HCT116 (cell line): ENCODE results near the gene PIK3C3. TPM values are rescaled to one million over a fixed set of nuclear protein-coding genes. Genes with fewer than 3 reads are reported as not detected.

ENCODE experiments used
- ATAC-seq: fragments of 200-7000 bp; cut with Tn5 transposase; 2 replicates; pipeline ENCODE4 v1.9.1; 2020; ENCODE audit warnings: mild to moderate bottlenecking, moderate library complexity
- BruUV-seq: library from RNA; stranded (reverse); fragments of 400-500 nt; replicated peaks from 2 replicates; lab custom pipeline; 2021; lab: Mats Ljungman, UMichigan
- CTCF ChIA-PET: fragments of 300-600 bp; sonication (Branson Sonifier 250); formaldehyde crosslinking; loops from one replicate; lab custom pipeline; 2021; ENCODE audit warnings: antibody characterized with exemption; lab: Charles Lee
- POLR2A ChIA-PET: fragments of 300-600, 350-600 bp; sonication (Branson Sonifier 250); formaldehyde crosslinking; loops from one replicate; lab custom pipeline; 2021; ENCODE audit warnings: antibody characterized with exemption; lab: Charles Lee
- RAD21 ChIA-PET, 2 experiments: fragments of 300-600 bp; sonication (Branson Sonifier 250); formaldehyde crosslinking; loops; one replicate each; lab custom pipeline; 2023; ENCODE audit warnings: low total read pairs in 2 of 2; ENCODE audit not compliant: uncharacterized antibody in 2 of 2, unreplicated experiment in 2 of 2, low non-redundant PET in 1 of 2; lab: Charles Lee
- DNase-seq: peaks from one replicate; pipeline ENCODE4 v3.0.0-alpha.2; 2010; ENCODE audit warnings: low read depth, low spot score
- H2AFZ ChIP-seq: fragments of 200-600 bp; shearing (Covaris generic), sonication (generic); 2 replicates; pipeline ENCODE4 v1.6.1; 2017; ENCODE audit warnings: low read depth, mixed run types, mixed read lengths, antibody characterized with exemption, low read length; ENCODE audit not compliant: poor library complexity, severe bottlenecking
- H3K27ac ChIP-seq: 2 replicates; pipeline ENCODE4 v1.5.1; 2012; ENCODE audit warnings: low read depth, low read length
- H3K27me3 ChIP-seq: fragments of 200-600 bp; sonication (generic); 2 replicates; pipeline ENCODE4 v1.6.1; 2016; ENCODE audit warnings: mixed run types, low read length, mixed read lengths; ENCODE audit not compliant: insufficient read depth
- H3K36me3 ChIP-seq, 2 experiments: fragments of 200-500 bp in 1 of 2; fragments of 200-600 bp in 1 of 2; sonication (Bioruptor generic) in 1 of 2; sonication (generic) in 1 of 2; 2 replicates each; pipeline versions ENCODE4 v1.5.1 to v1.6.1; 2014 to 2016; ENCODE audit warnings: low read length in 2 of 2, inconsistent platforms in 1 of 2, mixed read lengths in 1 of 2, mixed run types in 1 of 2; ENCODE audit not compliant: insufficient read depth in 2 of 2, control insufficient read depth in 1 of 2
- H3K4me1 ChIP-seq, 2 experiments: fragments of 200-600 bp in 1 of 2; sonication (generic) in 1 of 2; 2 replicates each; pipeline versions ENCODE4 v1.5.1 to v1.6.1; 2012 to 2017; ENCODE audit warnings: low read length in 2 of 2, inconsistent platforms in 1 of 2, mild to moderate bottlenecking in 1 of 2, mixed read lengths in 1 of 2, mixed run types in 1 of 2, moderate library complexity in 1 of 2; ENCODE audit not compliant: insufficient read depth in 2 of 2, control insufficient read depth in 1 of 2
- H3K4me2 ChIP-seq: fragments of 200-600 bp; sonication (generic); 2 replicates; pipeline ENCODE4 v1.6.1; 2017; ENCODE audit warnings: mixed run types, low read length, mixed read lengths
- H3K4me3 ChIP-seq, 2 experiments: fragments of 200-600 bp in 1 of 2; sonication (generic) in 1 of 2; replicated peaks in 1 of 2; 2 replicates each; pipeline ENCODE4 v1.5.1; 2011 to 2016; ENCODE audit warnings: low read length in 2 of 2, control low read depth in 1 of 2, low read depth in 1 of 2, mild to moderate bottlenecking in 1 of 2, mixed read lengths in 1 of 2, mixed run types in 1 of 2
- H3K79me2 ChIP-seq: fragments of 200-600 bp; sonication (generic); 2 replicates; pipeline ENCODE4 v1.6.1; 2017; ENCODE audit warnings: mild to moderate bottlenecking, mixed run types, low read length, moderate library complexity, mixed read lengths; ENCODE audit not compliant: insufficient read depth
- H3K9ac ChIP-seq: fragments of 200-600 bp; sonication (generic); 2 replicates; pipeline ENCODE4 v1.6.1; 2016; ENCODE audit warnings: low read length, mixed read lengths
- H3K9me2 ChIP-seq: fragments of 200-600 bp; sonication (generic), shearing (Covaris generic); 2 replicates; pipeline ENCODE4 v1.6.1; 2017; ENCODE audit warnings: mixed run types, mild to moderate bottlenecking, moderate library complexity; ENCODE audit not compliant: insufficient read depth
- H3K9me3 ChIP-seq, 2 experiments: fragments of 200-500 bp in 1 of 2; fragments of 200-600 bp in 1 of 2; sonication (Bioruptor generic) in 1 of 2; sonication (generic) in 1 of 2; 2 replicates each; pipeline ENCODE4 v1.6.1; 2014 to 2017; ENCODE audit warnings: low read length in 2 of 2, mixed read lengths in 2 of 2, inconsistent platforms in 1 of 2, low read depth in 1 of 2, mild to moderate bottlenecking in 1 of 2, mixed run types in 1 of 2, moderate library complexity in 1 of 2; ENCODE audit not compliant: control insufficient read depth in 1 of 2, insufficient read depth in 1 of 2
- H4K20me1 ChIP-seq: fragments of 200-600 bp; sonication (generic), shearing (Covaris generic); 2 replicates; pipeline ENCODE4 v1.6.1; 2017; ENCODE audit warnings: mixed run types, mild to moderate bottlenecking, moderate library complexity; ENCODE audit not compliant: insufficient read depth
- CBX3 ChIP-seq: IDR thresholded peaks from 2 replicates; pipeline ENCODE4 v1.6.1; 2012; ENCODE audit warnings: low read depth
- EGR1 ChIP-seq: IDR thresholded peaks from 2 replicates; pipeline ENCODE4 v1.6.1; 2012; ENCODE audit warnings: low read depth
- FOSL1 ChIP-seq: IDR thresholded peaks from 2 replicates; pipeline ENCODE4 v1.6.1; 2012; ENCODE audit warnings: low read depth
- ZFX ChIP-seq: fragments of 450-650 bp; IDR thresholded peaks from 2 replicates; pipeline ENCODE4 v1.6.1; 2017
- intact Hi-C: fragments of 100-400 bp; cut with micrococcal nuclease; formaldehyde crosslinking; loops from 2 replicates; pipeline ENCODE4 v1.10.0; 2022
- total RNA-seq: library from RNA; stranded (reverse); gene quantifications from one replicate; pipeline ENCODE4 v1.2.1, GENCODE V29; 2021; ENCODE audit not compliant: unreplicated experiment
- TF ChIP-seq, protein P1 (sequence below): IDR thresholded peaks from 2 replicates; pipeline ENCODE4 v1.6.1; 2012; ENCODE audit warnings: low read depth
- TF ChIP-seq, protein P2 (sequence below): IDR thresholded peaks from 2 replicates; pipeline ENCODE4 v1.6.1; 2011; ENCODE audit warnings: mild to moderate bottlenecking, low read length, moderate library complexity; ENCODE audit not compliant: insufficient replicate concordance; ENCODE audit errors: extremely low read depth

The PIK3C3 gene
- total RNA-seq, 1 experiment from 2014 or later: 40.4 TPM

DNA sequence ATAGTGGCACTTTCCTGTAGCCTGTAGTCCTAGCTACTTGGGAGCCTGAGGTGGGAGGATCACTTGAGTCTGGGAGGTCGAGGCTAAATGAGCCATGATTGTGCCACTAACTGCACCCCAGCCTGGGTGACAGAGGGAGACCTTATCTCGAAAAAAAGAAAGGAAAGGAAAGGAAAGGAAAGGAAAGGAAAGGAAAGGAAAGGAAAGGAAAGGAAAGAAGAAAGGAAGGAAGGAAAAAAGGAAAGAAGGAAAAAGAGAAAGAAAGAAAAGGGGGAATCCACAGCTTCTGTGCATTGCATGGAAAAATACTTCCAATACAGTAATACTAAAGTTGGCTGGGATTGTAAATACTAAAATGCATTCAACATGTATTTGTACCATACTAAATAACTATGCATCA is 12.8 kb upstream of the PIK3C3 start:
- H3K9me3 ChIP-seq: no peaks in the 10 kb centered on the region
- H3K36me3 ChIP-seq: no peaks in the 10 kb centered on the region
- ATAC-seq (no peak), DNase-seq (no peak)
- no peaks in the 10 kb centered on the region for H3K79me2 ChIP-seq
- CTCF ChIA-PET: no interaction called here
- BruUV-seq: no TSS peak
- H3K9me2 ChIP-seq: no peaks in the 10 kb centered on the region
- H3K4me3 ChIP-seq: no peak overlapping the region
- no peak overlapping the region for H3K9ac ChIP-seq
- H3K27me3 ChIP-seq: peaks cover 25% of the 10 kb centered on the region; the same call in 1 of the 2 replicates
- POLR2A ChIA-PET: no interaction called here
- TF ChIP-seq CBX3 (no peak), FOSL1 (no peak), EGR1 (no peak), ZFX (no peak)
- TF ChIP-seq, protein P1, sequence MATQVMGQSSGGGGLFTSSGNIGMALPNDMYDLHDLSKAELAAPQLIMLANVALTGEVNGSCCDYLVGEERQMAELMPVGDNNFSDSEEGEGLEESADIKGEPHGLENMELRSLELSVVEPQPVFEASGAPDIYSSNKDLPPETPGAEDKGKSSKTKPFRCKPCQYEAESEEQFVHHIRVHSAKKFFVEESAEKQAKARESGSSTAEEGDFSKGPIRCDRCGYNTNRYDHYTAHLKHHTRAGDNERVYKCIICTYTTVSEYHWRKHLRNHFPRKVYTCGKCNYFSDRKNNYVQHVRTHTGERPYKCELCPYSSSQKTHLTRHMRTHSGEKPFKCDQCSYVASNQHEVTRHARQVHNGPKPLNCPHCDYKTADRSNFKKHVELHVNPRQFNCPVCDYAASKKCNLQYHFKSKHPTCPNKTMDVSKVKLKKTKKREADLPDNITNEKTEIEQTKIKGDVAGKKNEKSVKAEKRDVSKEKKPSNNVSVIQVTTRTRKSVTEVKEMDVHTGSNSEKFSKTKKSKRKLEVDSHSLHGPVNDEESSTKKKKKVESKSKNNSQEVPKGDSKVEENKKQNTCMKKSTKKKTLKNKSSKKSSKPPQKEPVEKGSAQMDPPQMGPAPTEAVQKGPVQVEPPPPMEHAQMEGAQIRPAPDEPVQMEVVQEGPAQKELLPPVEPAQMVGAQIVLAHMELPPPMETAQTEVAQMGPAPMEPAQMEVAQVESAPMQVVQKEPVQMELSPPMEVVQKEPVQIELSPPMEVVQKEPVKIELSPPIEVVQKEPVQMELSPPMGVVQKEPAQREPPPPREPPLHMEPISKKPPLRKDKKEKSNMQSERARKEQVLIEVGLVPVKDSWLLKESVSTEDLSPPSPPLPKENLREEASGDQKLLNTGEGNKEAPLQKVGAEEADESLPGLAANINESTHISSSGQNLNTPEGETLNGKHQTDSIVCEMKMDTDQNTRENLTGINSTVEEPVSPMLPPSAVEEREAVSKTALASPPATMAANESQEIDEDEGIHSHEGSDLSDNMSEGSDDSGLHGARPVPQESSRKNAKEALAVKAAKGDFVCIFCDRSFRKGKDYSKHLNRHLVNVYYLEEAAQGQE: no peak
- TF ChIP-seq, protein P2, sequence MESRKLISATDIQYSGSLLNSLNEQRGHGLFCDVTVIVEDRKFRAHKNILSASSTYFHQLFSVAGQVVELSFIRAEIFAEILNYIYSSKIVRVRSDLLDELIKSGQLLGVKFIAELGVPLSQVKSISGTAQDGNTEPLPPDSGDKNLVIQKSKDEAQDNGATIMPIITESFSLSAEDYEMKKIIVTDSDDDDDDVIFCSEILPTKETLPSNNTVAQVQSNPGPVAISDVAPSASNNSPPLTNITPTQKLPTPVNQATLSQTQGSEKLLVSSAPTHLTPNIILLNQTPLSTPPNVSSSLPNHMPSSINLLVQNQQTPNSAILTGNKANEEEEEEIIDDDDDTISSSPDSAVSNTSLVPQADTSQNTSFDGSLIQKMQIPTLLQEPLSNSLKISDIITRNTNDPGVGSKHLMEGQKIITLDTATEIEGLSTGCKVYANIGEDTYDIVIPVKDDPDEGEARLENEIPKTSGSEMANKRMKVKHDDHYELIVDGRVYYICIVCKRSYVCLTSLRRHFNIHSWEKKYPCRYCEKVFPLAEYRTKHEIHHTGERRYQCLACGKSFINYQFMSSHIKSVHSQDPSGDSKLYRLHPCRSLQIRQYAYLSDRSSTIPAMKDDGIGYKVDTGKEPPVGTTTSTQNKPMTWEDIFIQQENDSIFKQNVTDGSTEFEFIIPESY: no peak
- intact Hi-C loops: no loop called here
- RAD21 ChIA-PET: no interaction called here
- no peak overlapping the region for H3K4me2 ChIP-seq
- peaks cover 0 to 14% of the 10 kb centered on the region in 2 experiments; a peak in 2 of 4 replicates for H3K4me1 ChIP-seq
- H2AFZ ChIP-seq: no peak overlapping the region
- no peak overlapping the region for H3K27ac ChIP-seq
- no peaks in the 10 kb centered on the region for H4K20me1 ChIP-seq
